Mononuclear cell (primary cell): ENCODE measurements around the gene CALHM3. TPM values are rescaled to one million over a fixed set of nuclear protein-coding genes. Genes with fewer than 3 reads are reported as not detected.
"Not testable (repeated sequence)": the region's sequence is repeated elsewhere in the genome, so short reads cannot be mapped to it uniquely, and the experiment has no call there.

ENCODE experiments used
- H3K27me3 ChIP-seq: 2 replicates; pipeline ENCODE4 v1.6.0; 2011; ENCODE audit warnings: low read length, control low read depth; ENCODE audit not compliant: insufficient read depth
- H3K4me1 ChIP-seq: 2 replicates; pipeline ENCODE4 v1.5.1; 2011; ENCODE audit warnings: mild to moderate bottlenecking, low read length, control low read depth; ENCODE audit not compliant: insufficient read depth
- H3K4me3 ChIP-seq: 2 replicates; pipeline ENCODE4 v1.5.1; 2011; ENCODE audit warnings: mild to moderate bottlenecking, low read length, moderate library complexity
- H3K9me3 ChIP-seq: 2 replicates; pipeline ENCODE4 v1.5.1; 2011; ENCODE audit warnings: low read depth, mild to moderate bottlenecking, control low read depth, low read length
- total RNA-seq: library from RNA; depleted of rRNA; stranded (reverse); fragments of >200 nt; gene quantifications from one replicate; pipeline ENCODE4 v1.2.3, GENCODE V29; 2012

CALHM3 gene
- total RNA-seq: not detected

- Histone ChIP-seq H3K9me3 (no peaks in the 10 kb centered on the region), H3K4me3 (no peak within 1 kb of the TSS), H3K27me3 (no peaks in the 10 kb centered on the region), H3K4me1 (peaks cover 6% of the 10 kb centered on the region)
Measured at GRCh38 chr10:103479135-103479534, at the start of gene CALHM3. CALHM3 (minus strand) TSS chr10:103479240; CDS start chr10:103479032, 208 bp downstream.

- Histone ChIP-seq H3K4me3 (no peak overlapping the region), H3K27me3 (no peaks in the 10 kb centered on the region), H3K9me3 (peaks cover 7% of the 10 kb centered on the region), H3K4me1 (no peaks in the 10 kb centered on the region)
Measured at GRCh38 chr10:103528549-103528948, 49.5 kb upstream of the CALHM3 start.

- not testable (repeated sequence) for H3K27me3 ChIP-seq, H3K4me1 ChIP-seq, H3K9me3 ChIP-seq, H3K4me3 ChIP-seq
Measured at GRCh38 chr10:103527476-103527875, 48.4 kb upstream of the CALHM3 start.

- H3K27me3 ChIP-seq: no peaks in the 10 kb centered on the region
- no peak overlapping the region for H3K4me3 ChIP-seq
- H3K9me3 ChIP-seq: peaks cover 7% of the 10 kb centered on the region
- H3K4me1 ChIP-seq: no peaks in the 10 kb centered on the region
Measured at GRCh38 chr10:103525901-103526300, 46.9 kb upstream of the CALHM3 start.

- H3K4me1 ChIP-seq: no peaks in the 10 kb centered on the region
- H3K9me3 ChIP-seq: no peaks in the 10 kb centered on the region
- no peaks in the 10 kb centered on the region for H3K27me3 ChIP-seq
- no peak overlapping the region for H3K4me3 ChIP-seq
Measured at GRCh38 chr10:103523683-103524082, 44.6 kb upstream of the CALHM3 start.

- H3K4me1 ChIP-seq, H3K4me3 ChIP-seq, H3K27me3 ChIP-seq, H3K9me3 ChIP-seq: not testable (repeated sequence)
Measured at GRCh38 chr10:103522006-103522405, 43.0 kb upstream of the CALHM3 start.

GRCh38 chr10:103519798-103520197 is 40.8 kb upstream of the CALHM3 start:
- Histone ChIP-seq H3K4me1 (no peaks in the 10 kb centered on the region), H3K27me3 (no peaks in the 10 kb centered on the region), H3K9me3 (no peaks in the 10 kb centered on the region), H3K4me3 (no peak overlapping the region)

GRCh38 chr10:103517234-103518085 is 38.4 kb upstream of the CALHM3 start:
- Histone ChIP-seq H3K9me3 (no peaks in the 10 kb centered on the region), H3K4me1 (no peaks in the 10 kb centered on the region), H3K4me3 (no peak overlapping the region), H3K27me3 (no peaks in the 10 kb centered on the region)

GRCh38 chr10:103514244-103514643 is 35.2 kb upstream of the CALHM3 start:
- H3K4me1 ChIP-seq: no peaks in the 10 kb centered on the region
- no peaks in the 10 kb centered on the region for H3K27me3 ChIP-seq
- no peak overlapping the region for H3K4me3 ChIP-seq
- no peaks in the 10 kb centered on the region for H3K9me3 ChIP-seq

- Histone ChIP-seq H3K4me3 (no peak overlapping the region), H3K27me3 (no peaks in the 10 kb centered on the region)
Measured at GRCh38 chr10:103513380-103514060, 34.5 kb upstream of the CALHM3 start.

GRCh38 chr10:103512591-103513379 is 33.7 kb upstream of the CALHM3 start:
- Histone ChIP-seq H3K4me1 (no peaks in the 10 kb centered on the region), H3K27me3 (no peaks in the 10 kb centered on the region), H3K4me3 (no peak overlapping the region), H3K9me3 (no peaks in the 10 kb centered on the region)

More at GRCh38 chr10:103513380-103514060, 34.5 kb upstream of the CALHM3 start:
- H3K9me3 ChIP-seq: no peaks in the 10 kb centered on the region
- H3K4me1 ChIP-seq: no peaks in the 10 kb centered on the region

- no peak overlapping the region for H3K4me3 ChIP-seq
- no peaks in the 10 kb centered on the region for H3K4me1 ChIP-seq
- no peaks in the 10 kb centered on the region for H3K9me3 ChIP-seq
- no peaks in the 10 kb centered on the region for H3K27me3 ChIP-seq
Measured at GRCh38 chr10:103512166-103512565, 33.1 kb upstream of the CALHM3 start.

- H3K27me3 ChIP-seq: no peaks in the 10 kb centered on the region
- H3K4me3 ChIP-seq: no peak overlapping the region
- H3K4me1 ChIP-seq: no peaks in the 10 kb centered on the region
- H3K9me3 ChIP-seq: no peaks in the 10 kb centered on the region
Measured at GRCh38 chr10:103510791-103511752, 32.0 kb upstream of the CALHM3 start.

GRCh38 chr10:103510046-103510685 is 31.1 kb upstream of the CALHM3 start:
- H3K4me3 ChIP-seq: no peak overlapping the region
- H3K27me3 ChIP-seq: no peaks in the 10 kb centered on the region
- no peaks in the 10 kb centered on the region for H3K9me3 ChIP-seq
- H3K4me1 ChIP-seq: no peaks in the 10 kb centered on the region
